Lung (tissue), 12 donors: ENCODE data around the gene PARD3. TPM values are rescaled to one million over a fixed set of nuclear protein-coding genes. Genes with fewer than 3 reads are reported as not detected.
"Not testable (repeated sequence)": the region's sequence is repeated elsewhere in the genome, so short reads cannot be mapped to it uniquely, and the experiment has no call there.

ENCODE experiments used
- ATAC-seq: fragments of 200-7000 bp; cut with Tn5 transposase; one replicate; pipeline ENCODE4 v1.9.1; 2020; ENCODE audit warnings: moderate number of reproducible peaks; ENCODE audit not compliant: insufficient read depth, low FRiP score
- DNase-seq, 3 donors: peaks; one replicate each; pipeline ENCODE4 v3.0.0-alpha.2; 2013 to 2017
- H3K27ac ChIP-seq, 2 donors: one replicate each; pipeline ENCODE4 v1.5.1; 2013; ENCODE audit warnings: mild to moderate bottlenecking in 2 of 2, moderate library complexity in 2 of 2, control low read depth in 1 of 2, inconsistent platforms in 1 of 2, low read depth in 1 of 2, low read length in 1 of 2
- H3K27me3 ChIP-seq, 3 donors: one replicate each; pipeline ENCODE4 v1.5.1; 2013; ENCODE audit warnings: low read length in 2 of 3; ENCODE audit not compliant: control insufficient read depth in 3 of 3, insufficient read depth in 3 of 3
- H3K36me3 ChIP-seq, 4 donors: one replicate each; pipeline ENCODE4 v1.5.1; 2013; ENCODE audit warnings: low read length in 4 of 4, mild to moderate bottlenecking in 1 of 4, moderate library complexity in 1 of 4; ENCODE audit not compliant: control insufficient read depth in 4 of 4, insufficient read depth in 4 of 4
- H3K4me1 ChIP-seq, 5 donors: one replicate each; pipeline ENCODE4 v1.5.1; 2013; ENCODE audit warnings: low read length in 5 of 5, mild to moderate bottlenecking in 2 of 5, moderate library complexity in 1 of 5; ENCODE audit not compliant: control insufficient read depth in 5 of 5, insufficient read depth in 5 of 5
- H3K4me3 ChIP-seq: one replicate; pipeline ENCODE4 v1.5.1; 2013; ENCODE audit warnings: mild to moderate bottlenecking, control low read depth, moderate library complexity
- H3K9ac ChIP-seq, 2 donors: one replicate each; pipeline ENCODE4 v1.5.1; 2013; ENCODE audit warnings: low read length in 2 of 2, control low read depth in 1 of 2; ENCODE audit not compliant: insufficient read depth in 1 of 2
- H3K9me3 ChIP-seq, 4 donors: one replicate each; pipeline ENCODE4 v1.5.1; 2013; ENCODE audit warnings: low read length in 3 of 4, mild to moderate bottlenecking in 1 of 4, moderate library complexity in 1 of 4; ENCODE audit not compliant: control insufficient read depth in 4 of 4, insufficient read depth in 3 of 4
- WGBS, 2 donors: extraction: QIAGEN DNeasy Blood & Tissue Kit; methylation state at CpG; one replicate each; pipeline ENCODE4 v1.1.7; 2013; 5-methylcytosine and 5-hydroxymethylcytosine counted together
- polyA plus RNA-seq, 2 donors: library from polyadenylated mRNA; stranded (reverse); fragments of 200-250 nt; gene quantifications; one replicate each; pipeline ENCODE4 v1.2.1, GENCODE V29; 2013
- total RNA-seq, 2 donors: library from RNA; depleted of rRNA in 1 of 2; stranded (reverse); fragments of >200 nt in 1 of 2; gene quantifications; one replicate each; pipeline ENCODE4 v1.2.1, GENCODE V29; 2014 to 2021
- TF ChIP-seq, protein P1 (sequence below): IDR thresholded peaks from 2 replicates; pipeline ENCODE4 v1.5.1; 2012; ENCODE audit warnings: mild to moderate bottlenecking; ENCODE audit errors: control extremely low read depth, extremely low read depth
- donor health status: control.
- donor health status: control.
- donor health status: Bipolar disorder and iron deficiency.
- donor health status: healthy.
- donor health status: DM: yes; HTN: yes; CAD: no.

PARD3 gene
- total and polyA plus RNA-seq, 4 donors: 10.3 to 69.2 (median 27.6) TPM

DNA sequence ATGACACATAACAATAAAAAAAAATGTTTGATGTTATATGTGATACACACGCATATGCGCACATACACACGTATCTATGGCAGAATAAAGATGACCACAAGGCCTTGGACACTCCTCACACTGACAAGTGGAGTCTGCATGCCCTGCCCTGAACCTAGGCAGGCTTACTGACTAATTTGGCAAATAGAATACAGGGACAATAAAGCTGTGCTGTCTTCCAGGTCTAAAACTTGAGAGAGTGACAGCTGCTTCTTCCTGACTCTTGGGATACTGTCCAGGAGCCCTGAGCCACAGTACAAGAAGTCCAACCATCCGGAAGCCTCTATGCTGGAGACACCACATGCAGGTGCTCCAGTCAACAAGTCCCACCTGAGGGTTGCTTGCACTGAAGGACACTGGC is 20.3 kb downstream of the PARD3 start:
- Histone ChIP-seq H3K4me1 (peaks cover 3 to 16% (median 9%) of the 10 kb centered on the region in 5 donors), H3K9me3 (no peaks in the 10 kb centered on the region), H3K27me3 (no peaks in the 10 kb centered on the region), H3K27ac (no peak overlapping the region), H3K9ac (no peak overlapping the region), H3K4me3 (no peak overlapping the region), H3K36me3 (peaks cover 0 to 2% (median 0%) of the 10 kb centered on the region in 4 donors)
- TF ChIP-seq, protein P1, sequence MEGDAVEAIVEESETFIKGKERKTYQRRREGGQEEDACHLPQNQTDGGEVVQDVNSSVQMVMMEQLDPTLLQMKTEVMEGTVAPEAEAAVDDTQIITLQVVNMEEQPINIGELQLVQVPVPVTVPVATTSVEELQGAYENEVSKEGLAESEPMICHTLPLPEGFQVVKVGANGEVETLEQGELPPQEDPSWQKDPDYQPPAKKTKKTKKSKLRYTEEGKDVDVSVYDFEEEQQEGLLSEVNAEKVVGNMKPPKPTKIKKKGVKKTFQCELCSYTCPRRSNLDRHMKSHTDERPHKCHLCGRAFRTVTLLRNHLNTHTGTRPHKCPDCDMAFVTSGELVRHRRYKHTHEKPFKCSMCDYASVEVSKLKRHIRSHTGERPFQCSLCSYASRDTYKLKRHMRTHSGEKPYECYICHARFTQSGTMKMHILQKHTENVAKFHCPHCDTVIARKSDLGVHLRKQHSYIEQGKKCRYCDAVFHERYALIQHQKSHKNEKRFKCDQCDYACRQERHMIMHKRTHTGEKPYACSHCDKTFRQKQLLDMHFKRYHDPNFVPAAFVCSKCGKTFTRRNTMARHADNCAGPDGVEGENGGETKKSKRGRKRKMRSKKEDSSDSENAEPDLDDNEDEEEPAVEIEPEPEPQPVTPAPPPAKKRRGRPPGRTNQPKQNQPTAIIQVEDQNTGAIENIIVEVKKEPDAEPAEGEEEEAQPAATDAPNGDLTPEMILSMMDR: no peak
- DNase-seq: no peak
- 91 to 93% methylated on average over 4 of the region's 4 CpGs for WGBS, 2 donors
- no peak for ATAC-seq

DNA sequence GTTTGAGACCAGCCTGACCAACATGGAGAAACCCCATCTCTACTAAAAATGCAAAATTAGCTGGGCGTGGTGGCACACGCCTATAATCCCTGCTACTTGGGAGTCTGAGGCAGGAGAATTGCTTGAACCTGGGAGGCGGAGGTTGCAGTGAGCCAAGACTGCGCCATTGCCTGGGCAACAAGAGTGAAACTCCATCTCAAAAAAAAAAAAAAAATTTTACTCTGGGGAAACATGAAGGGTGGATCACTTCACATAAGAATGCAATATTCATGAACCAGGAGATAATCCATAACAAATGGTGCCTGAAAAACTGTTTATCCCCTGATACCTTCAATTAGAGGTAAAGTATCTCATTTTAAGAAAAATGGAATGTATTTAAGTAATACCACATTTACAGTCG is 21.5 kb downstream of the PARD3 start:
- not testable (repeated sequence) for H3K9me3 ChIP-seq, H3K27me3 ChIP-seq, H3K9ac ChIP-seq, H3K4me3 ChIP-seq, H3K36me3 ChIP-seq, ATAC-seq, H3K27ac ChIP-seq, DNase-seq
- peaks cover 3 to 16% (median 12%) of the 10 kb centered on the region in 5 donors for H3K4me1 ChIP-seq
- WGBS, 2 donors: 89 to 93% methylated on average over 5 of the region's 5 CpGs

DNA sequence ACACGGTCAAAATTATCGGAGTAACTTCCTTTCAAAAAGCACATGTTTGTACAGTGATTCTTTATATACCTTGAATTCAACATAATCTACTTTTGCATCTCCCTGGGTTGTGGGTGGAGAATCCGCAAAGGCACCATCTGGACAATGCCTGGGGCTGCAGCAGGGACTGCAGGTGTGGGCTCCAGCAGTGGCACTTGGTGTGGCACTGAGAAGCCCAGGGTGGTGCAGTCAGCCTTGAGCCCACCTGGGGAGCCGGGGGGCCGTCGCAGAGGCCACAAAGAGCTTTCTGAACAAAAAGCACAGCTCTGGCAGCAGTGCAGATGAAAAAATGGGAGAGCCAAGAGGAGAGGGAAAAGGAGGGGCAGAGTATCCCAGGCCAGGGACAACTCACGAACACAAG is 22.2 kb downstream of the PARD3 start:
- DNase-seq (no peak), ATAC-seq (no peak)
- TF ChIP-seq, protein P1: no peak
- Histone ChIP-seq H3K4me3 (no peak overlapping the region), H3K9me3 (no peaks in the 10 kb centered on the region), H3K27ac (no peak overlapping the region), H3K36me3 (no peaks in the 10 kb centered on the region), H3K9ac (no peak overlapping the region), H3K27me3 (no peaks in the 10 kb centered on the region), H3K4me1 (peaks cover 3 to 16% (median 12%) of the 10 kb centered on the region in 5 donors)
- 86 to 91% methylated on average over 7 of the region's 7 CpGs for WGBS, 2 donors

DNA sequence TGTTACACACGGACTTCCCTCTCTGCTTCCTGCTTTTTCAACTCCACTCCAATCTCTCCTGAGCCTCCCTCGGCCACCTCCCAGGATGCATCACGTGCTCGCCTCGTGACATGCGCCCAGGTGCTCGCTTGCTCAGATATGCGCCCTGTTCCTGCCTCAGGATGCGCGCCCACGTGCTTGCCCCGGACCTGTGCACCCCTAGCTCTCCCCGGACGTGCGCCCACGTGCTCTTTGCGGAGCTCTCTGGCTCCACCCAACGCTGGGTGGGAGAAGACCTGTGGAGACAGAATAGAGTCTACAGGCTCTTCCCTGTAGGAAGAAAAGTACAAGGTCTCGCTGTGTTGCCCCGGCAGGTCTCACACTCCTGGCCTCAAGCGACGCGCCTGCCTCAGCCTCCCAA is 23.1 kb downstream of the PARD3 start:
- Histone ChIP-seq H3K27me3 (no peaks in the 10 kb centered on the region), H3K36me3 (no peaks in the 10 kb centered on the region), H3K27ac (no peak overlapping the region), H3K4me1 (peaks cover 3 to 16% (median 12%) of the 10 kb centered on the region in 5 donors), H3K4me3 (no peak overlapping the region), H3K9ac (no peak overlapping the region), H3K9me3 (no peaks in the 10 kb centered on the region)
- TF ChIP-seq, protein P1: no peak
- DNase-seq (no peak), ATAC-seq (no peak)
- WGBS, 2 donors: 91 to 92% methylated on average over 23 of the region's 23 CpGs
